Measurements from ENCODE around the gene ANTXR1. TPM values are rescaled to one million over a fixed set of nuclear protein-coding genes. Genes with fewer than 3 reads are reported as not detected.
A peak's percentile ranks its signal among the peaks of the same experiment; 100 is the strongest.

The ANTXR1 gene
- total and polyA plus RNA-seq, 2 experiments from 2014 or later = 128 to 191 TPM

GRCh38 chr2:69151931-69152330 is 139.0 kb downstream of the ANTXR1 start:
- H4K20me1 ChIP-seq (ENCODE audit: insufficient read depth) = no peaks in the 10 kb centered on the region
- no peaks in the 10 kb centered on the region for H3K79me2 ChIP-seq (ENCODE audit: insufficient read depth)
- no peak overlapping the region for H3K27ac ChIP-seq
- H3K9me3 ChIP-seq (ENCODE audit: low read depth) = no peaks in the 10 kb centered on the region
- in situ Hi-C loops (cut with MboI) = no loop called here
- peaks cover 15% of the 10 kb centered on the region; the same call in 1 of the 2 replicates for H3K36me3 ChIP-seq (ENCODE audit: low read depth)
- H3K27me3 ChIP-seq (replicated peaks; ENCODE audit: insufficient read depth) = no peaks in the 10 kb centered on the region
- H3K4me2 ChIP-seq (ENCODE audit: unreplicated experiment) = no peak overlapping the region
- H2AFZ ChIP-seq = no peak overlapping the region
- no peak overlapping the region for H3K4me3 ChIP-seq
- 0 out of 2 replicates have a peak, but pooled peaks cover 3% of the 10 kb centered on the region for H3F3A ChIP-seq (ENCODE audit: insufficient read depth)
- 75 to 79% methylated on average over 4 of the region's 4 CpGs for WGBS, 2 experiments (ENCODE audit: low coverage in 1 of 2, low lambda C conversion rate in 2 of 2, missing lambda C conversion rate in 2 of 2)
- H3K9me2 ChIP-seq (ENCODE audit: insufficient read depth) = no peaks in the 10 kb centered on the region
- H3K4me1 ChIP-seq (ENCODE audit: insufficient read depth) = peaks cover 28% of the 10 kb centered on the region
- DNase-seq = no peak
- H3K9ac ChIP-seq = no peak overlapping the region
- TF ChIP-seq EZH2phosphoT487 (IDR thresholded peaks at IDR 0.05; ENCODE audit: insufficient read depth, low read depth) (no peak), EZH2 (IDR thresholded peaks at IDR 0.05; ENCODE audit: insufficient read depth, poor library complexity, severe bottlenecking) (no peak)

- Histone ChIP-seq H3K27ac (no peak overlapping the region), H3K9me3 (ENCODE audit: low read depth) (no peaks in the 10 kb centered on the region), H3K9ac (no peak overlapping the region), H3K36me3 (ENCODE audit: low read depth) (peaks cover 15% of the 10 kb centered on the region; the same call in 1 of the 2 replicates), H3K9me2 (ENCODE audit: insufficient read depth) (no peaks in the 10 kb centered on the region), H2AFZ (no peak overlapping the region), H3K4me1 (ENCODE audit: insufficient read depth) (peaks cover 28% of the 10 kb centered on the region), H3K79me2 (ENCODE audit: insufficient read depth) (no peaks in the 10 kb centered on the region), H3K4me2 (ENCODE audit: unreplicated experiment) (no peak overlapping the region), H3K27me3 (replicated peaks; ENCODE audit: insufficient read depth) (no peaks in the 10 kb centered on the region), H4K20me1 (ENCODE audit: insufficient read depth) (no peaks in the 10 kb centered on the region), H3F3A (ENCODE audit: insufficient read depth) (0 out of 2 replicates have a peak, but pooled peaks cover 3% of the 10 kb centered on the region), H3K4me3 (no peak overlapping the region)
- no peak for DNase-seq
- in situ Hi-C loops (cut with MboI) = no loop called here
- TF ChIP-seq EZH2 (IDR thresholded peaks at IDR 0.05; ENCODE audit: insufficient read depth, poor library complexity, severe bottlenecking) (no peak), EZH2phosphoT487 (IDR thresholded peaks at IDR 0.05; ENCODE audit: insufficient read depth, low read depth) (no peak)
- 63 to 73% methylated on average over 3 of the region's 3 CpGs for WGBS, 2 experiments (ENCODE audit: low coverage in 1 of 2, low lambda C conversion rate in 2 of 2, missing lambda C conversion rate in 2 of 2)
Observed at GRCh38 chr2:69152847-69153583, 140.0 kb downstream of the ANTXR1 start.

- peaks cover 26% of the 10 kb centered on the region for H3K4me1 ChIP-seq (ENCODE audit: insufficient read depth)
- H3K36me3 ChIP-seq (ENCODE audit: low read depth) = peaks cover 18% of the 10 kb centered on the region; the same call in 1 of the 2 replicates
- H3K27ac ChIP-seq = peak overlapping the region; percentile 24; the same call in 1 of the 2 replicates
- TF ChIP-seq EZH2 (IDR thresholded peaks at IDR 0.05; ENCODE audit: insufficient read depth, poor library complexity, severe bottlenecking) = no peak
- no peak for TF ChIP-seq EZH2phosphoT487 (IDR thresholded peaks at IDR 0.05; ENCODE audit: insufficient read depth, low read depth)
- H3K9ac ChIP-seq = no peak overlapping the region
- no peaks in the 10 kb centered on the region for H3K27me3 ChIP-seq (replicated peaks; ENCODE audit: insufficient read depth)
- in situ Hi-C loops (cut with MboI) = no loop called here
- H3K79me2 ChIP-seq (ENCODE audit: insufficient read depth) = no peaks in the 10 kb centered on the region
- H3K9me3 ChIP-seq (ENCODE audit: low read depth) = no peaks in the 10 kb centered on the region
- no peaks in the 10 kb centered on the region for H3K9me2 ChIP-seq (ENCODE audit: insufficient read depth)
- peak overlapping the region; percentile 11 for H3K4me2 ChIP-seq (ENCODE audit: unreplicated experiment)
- H3K4me3 ChIP-seq = no peak overlapping the region
- no peaks in the 10 kb centered on the region for H3F3A ChIP-seq (ENCODE audit: insufficient read depth)
- WGBS, 2 experiments (ENCODE audit: low coverage in 1 of 2, low lambda C conversion rate in 2 of 2, missing lambda C conversion rate in 2 of 2) = 0 to 2% methylated on average over 2 of the region's 2 CpGs
- no peak overlapping the region for H2AFZ ChIP-seq
- peak; percentile 61 for DNase-seq
- H4K20me1 ChIP-seq (ENCODE audit: insufficient read depth) = no peaks in the 10 kb centered on the region
Observed at GRCh38 chr2:69154106-69154505, 141.1 kb downstream of the ANTXR1 start.

GRCh38 chr2:69156624-69157023 is 143.6 kb downstream of the ANTXR1 start:
- Histone ChIP-seq H3K27me3 (replicated peaks; ENCODE audit: insufficient read depth) (no peaks in the 10 kb centered on the region), H3K36me3 (ENCODE audit: low read depth) (peaks cover 18% of the 10 kb centered on the region; the same call in 1 of the 2 replicates), H3K4me2 (ENCODE audit: unreplicated experiment) (no peak overlapping the region), H3K9me3 (ENCODE audit: low read depth) (no peaks in the 10 kb centered on the region), H3K9ac (no peak overlapping the region), H3K27ac (no peak overlapping the region), H3F3A (ENCODE audit: insufficient read depth) (peaks cover 6% of the 10 kb centered on the region; the same call in 1 of the 2 replicates), H3K4me3 (no peak overlapping the region), H3K4me1 (ENCODE audit: insufficient read depth) (peaks cover 24% of the 10 kb centered on the region), H2AFZ (no peak overlapping the region), H4K20me1 (ENCODE audit: insufficient read depth) (no peaks in the 10 kb centered on the region), H3K79me2 (ENCODE audit: insufficient read depth) (no peaks in the 10 kb centered on the region), H3K9me2 (ENCODE audit: insufficient read depth) (no peaks in the 10 kb centered on the region)
- 93 to 97% methylated on average over 10 of the region's 10 CpGs for WGBS, 2 experiments (ENCODE audit: low coverage in 1 of 2, low lambda C conversion rate in 2 of 2, missing lambda C conversion rate in 2 of 2)
- no peak for TF ChIP-seq EZH2phosphoT487 (IDR thresholded peaks at IDR 0.05; ENCODE audit: insufficient read depth, low read depth)
- no peak for TF ChIP-seq EZH2 (IDR thresholded peaks at IDR 0.05; ENCODE audit: insufficient read depth, poor library complexity, severe bottlenecking)
- DNase-seq = no peak
- in situ Hi-C loops (cut with MboI) = no loop called here
